C4-2B (cell line): ENCODE results near the gene SSX2B.
"Not testable (repeated sequence)": the region's sequence is repeated elsewhere in the genome, so short reads cannot be mapped to it uniquely, and the experiment has no call there.

Source experiments
- H3K27ac ChIP-seq: fragments of 450-650 bp; 2 replicates; pipeline ENCODE4 v1.5.1; 2017

The SSX2B gene

GRCh38 chrX:52750952-52751351 lies at the start of gene SSX2B:
Gene SSX2B, plus strand, starts transcription at chrX:52751252. Its CDS starts 1,429 bp downstream, at chrX:52752681.
- not testable (repeated sequence) for H3K27ac ChIP-seq

- H3K27ac ChIP-seq, result not testable (repeated sequence)
These were observed 44.0 kb upstream of the SSX2B start, which contains the start of gene SSX2 for GRCh38 chrX:52707078-52707477. Gene SSX2, minus strand, starts transcription at chrX:52707178. Its CDS starts 1,429 bp downstream, at chrX:52705749.

DNA sequence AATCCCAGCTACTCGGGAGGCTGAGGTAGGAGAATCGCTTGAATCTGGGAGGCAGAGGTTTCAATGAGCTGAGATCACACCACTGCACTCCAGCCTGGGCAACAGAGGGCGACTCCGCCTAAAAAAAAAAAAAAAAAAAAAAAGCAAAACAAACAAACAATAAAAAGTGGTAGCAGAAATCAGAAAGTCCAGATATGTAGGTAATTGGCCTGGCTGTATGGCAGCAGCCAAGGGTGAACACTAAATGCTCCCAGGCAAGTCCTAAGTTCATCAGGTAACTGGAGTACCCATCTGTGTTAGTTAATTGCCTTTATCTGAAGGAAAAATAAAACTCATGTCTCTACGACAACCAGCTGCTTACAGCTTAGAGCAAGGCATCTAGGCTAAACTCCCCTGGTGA lies 14.9 kb downstream of the SSX2B start:
- not testable (repeated sequence) for H3K27ac ChIP-seq

- H3K27ac ChIP-seq, result not testable (repeated sequence)
These were observed 22.5 kb downstream of the SSX2B start for GRCh38 chrX:52773504-52773903.

- H3K27ac ChIP-seq, result not testable (repeated sequence)
These were observed 46.3 kb downstream of the SSX2B start, which contains the start of gene SPANXN5 for GRCh38 chrX:52797327-52797726. Gene SPANXN5, minus strand, starts transcription at chrX:52797427. Its CDS starts 79 bp downstream, at chrX:52797348.

GRCh38 chrX:52804876-52805275 lies 53.8 kb downstream of the SSX2B start:
- not testable (repeated sequence) for H3K27ac ChIP-seq
